OCI-LY3 (cell line): ENCODE measurements around the gene AEN.

ENCODE experiments used
- EZH2phosphoT487 ChIP-seq: fragments of 200-600 bp; shearing (Covaris generic); IDR thresholded peaks from 2 replicates; pipeline ENCODE4 v1.6.1; 2018; ENCODE audit warnings: antibody characterized with exemption, mixed run types, low read depth
- TF ChIP-seq, protein P1 (sequence below): fragments of 200-600, 300-600 bp; sonication (generic); IDR thresholded peaks from 2 replicates; pipeline ENCODE4 v1.5.1; 2014; ENCODE audit warnings: antibody characterized with exemption, low read length, low read depth

- TF ChIP-seq, protein P1, sequence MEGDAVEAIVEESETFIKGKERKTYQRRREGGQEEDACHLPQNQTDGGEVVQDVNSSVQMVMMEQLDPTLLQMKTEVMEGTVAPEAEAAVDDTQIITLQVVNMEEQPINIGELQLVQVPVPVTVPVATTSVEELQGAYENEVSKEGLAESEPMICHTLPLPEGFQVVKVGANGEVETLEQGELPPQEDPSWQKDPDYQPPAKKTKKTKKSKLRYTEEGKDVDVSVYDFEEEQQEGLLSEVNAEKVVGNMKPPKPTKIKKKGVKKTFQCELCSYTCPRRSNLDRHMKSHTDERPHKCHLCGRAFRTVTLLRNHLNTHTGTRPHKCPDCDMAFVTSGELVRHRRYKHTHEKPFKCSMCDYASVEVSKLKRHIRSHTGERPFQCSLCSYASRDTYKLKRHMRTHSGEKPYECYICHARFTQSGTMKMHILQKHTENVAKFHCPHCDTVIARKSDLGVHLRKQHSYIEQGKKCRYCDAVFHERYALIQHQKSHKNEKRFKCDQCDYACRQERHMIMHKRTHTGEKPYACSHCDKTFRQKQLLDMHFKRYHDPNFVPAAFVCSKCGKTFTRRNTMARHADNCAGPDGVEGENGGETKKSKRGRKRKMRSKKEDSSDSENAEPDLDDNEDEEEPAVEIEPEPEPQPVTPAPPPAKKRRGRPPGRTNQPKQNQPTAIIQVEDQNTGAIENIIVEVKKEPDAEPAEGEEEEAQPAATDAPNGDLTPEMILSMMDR, result no peak
- TF ChIP-seq EZH2phosphoT487, result no peak
These were observed 14.9 kb upstream of the AEN start for GRCh38 chr15:88606070-88606794.
